Retinal pigment epithelial cell (primary cell): ENCODE results near the gene ADK.

Experiments
- DNase-seq: peaks from one replicate; pipeline ENCODE4 v3.0.0-alpha.2; 2010; ENCODE audit warnings: low read depth
- H3K4me3 ChIP-seq: 2 replicates; pipeline ENCODE4 v1.5.1; 2011; ENCODE audit warnings: mild to moderate bottlenecking, low read length, control low read depth, moderate library complexity
- CTCF ChIP-seq: conservative IDR thresholded peaks from 2 replicates; pipeline ENCODE4 v1.5.1; 2011; ENCODE audit warnings: low read depth, low read length, control low read depth, inconsistent platforms

The ADK gene

GRCh38 chr10:74651565-74651964 is 500.5 kb downstream of the ADK start:
- no peak for TF ChIP-seq CTCF
- no peak overlapping the region for H3K4me3 ChIP-seq
- DNase-seq: no peak

- no peak for TF ChIP-seq CTCF
- DNase-seq: no peak
- H3K4me3 ChIP-seq: no peak overlapping the region
Observed at GRCh38 chr10:74652664-74653063, 501.6 kb downstream of the ADK start.

GRCh38 chr10:74658511-74658910 is 507.5 kb downstream of the ADK start:
- no peak for TF ChIP-seq CTCF
- DNase-seq: no peak
- no peak overlapping the region for H3K4me3 ChIP-seq

- no peak for TF ChIP-seq CTCF
- DNase-seq: no peak
- H3K4me3 ChIP-seq: no peak overlapping the region
Observed at GRCh38 chr10:74662635-74663034, 511.6 kb downstream of the ADK start.

GRCh38 chr10:74669210-74669609 is 518.2 kb downstream of the ADK start:
- H3K4me3 ChIP-seq: no peak overlapping the region
- no peak for DNase-seq
- no peak for TF ChIP-seq CTCF

- TF ChIP-seq CTCF: no peak
- H3K4me3 ChIP-seq: no peak overlapping the region
- no peak for DNase-seq
Observed at GRCh38 chr10:74671716-74672115, 520.7 kb downstream of the ADK start.

- DNase-seq: no peak
Observed at GRCh38 chr10:74672430-74673165, 521.6 kb downstream of the ADK start.

More at GRCh38 chr10:74672430-74673165, 521.6 kb downstream of the ADK start:
- no peak for TF ChIP-seq CTCF
- H3K4me3 ChIP-seq: no peak overlapping the region
